ENCODE measurements around the gene WDR81.

DNA sequence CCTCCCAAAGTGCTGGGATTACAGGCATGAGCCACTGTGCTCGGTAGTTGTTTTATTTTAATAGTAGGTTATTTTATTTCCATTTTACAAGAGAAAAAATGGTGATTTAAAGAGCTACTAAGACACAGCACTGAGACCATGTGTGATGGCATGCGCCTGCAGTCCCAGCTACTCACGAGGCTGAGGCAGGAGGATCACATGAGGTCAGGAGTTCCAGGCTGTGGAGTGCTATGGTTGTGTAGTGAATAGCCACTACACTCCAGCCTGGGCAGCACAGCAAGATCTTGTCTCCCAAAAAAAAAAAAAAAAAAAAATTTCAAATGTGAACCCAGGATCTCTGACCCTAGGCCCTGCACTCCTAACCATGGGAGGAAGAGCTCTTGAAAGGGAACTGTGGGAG is 41.1 kb downstream of the WDR81 start:
- TF ChIP-seq, protein P1, sequence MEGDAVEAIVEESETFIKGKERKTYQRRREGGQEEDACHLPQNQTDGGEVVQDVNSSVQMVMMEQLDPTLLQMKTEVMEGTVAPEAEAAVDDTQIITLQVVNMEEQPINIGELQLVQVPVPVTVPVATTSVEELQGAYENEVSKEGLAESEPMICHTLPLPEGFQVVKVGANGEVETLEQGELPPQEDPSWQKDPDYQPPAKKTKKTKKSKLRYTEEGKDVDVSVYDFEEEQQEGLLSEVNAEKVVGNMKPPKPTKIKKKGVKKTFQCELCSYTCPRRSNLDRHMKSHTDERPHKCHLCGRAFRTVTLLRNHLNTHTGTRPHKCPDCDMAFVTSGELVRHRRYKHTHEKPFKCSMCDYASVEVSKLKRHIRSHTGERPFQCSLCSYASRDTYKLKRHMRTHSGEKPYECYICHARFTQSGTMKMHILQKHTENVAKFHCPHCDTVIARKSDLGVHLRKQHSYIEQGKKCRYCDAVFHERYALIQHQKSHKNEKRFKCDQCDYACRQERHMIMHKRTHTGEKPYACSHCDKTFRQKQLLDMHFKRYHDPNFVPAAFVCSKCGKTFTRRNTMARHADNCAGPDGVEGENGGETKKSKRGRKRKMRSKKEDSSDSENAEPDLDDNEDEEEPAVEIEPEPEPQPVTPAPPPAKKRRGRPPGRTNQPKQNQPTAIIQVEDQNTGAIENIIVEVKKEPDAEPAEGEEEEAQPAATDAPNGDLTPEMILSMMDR (conservative IDR thresholded peaks at IDR 0.05), result no peak
- no peak for TF ChIP-seq EZH2 (IDR thresholded peaks at IDR 0.05; ENCODE audit: low read depth)
